HUES48 (cell line): ENCODE results near the gene COMMD1.

ENCODE experiments used
- H3K27ac ChIP-seq: one replicate; pipeline ENCODE4 v1.7.0; 2013; ENCODE audit warnings: low read depth, low read length, inconsistent platforms
- H3K27me3 ChIP-seq: 2 replicates; pipeline ENCODE4 v1.6.1; 2013; ENCODE audit warnings: mild to moderate bottlenecking, low read length; ENCODE audit not compliant: control insufficient read depth, insufficient read depth
- H3K36me3 ChIP-seq: 2 replicates; pipeline ENCODE4 v1.6.1; 2013; ENCODE audit warnings: low read length; ENCODE audit not compliant: control insufficient read depth, insufficient read depth
- H3K4me1 ChIP-seq: 2 replicates; pipeline ENCODE4 v1.6.1; 2013; ENCODE audit warnings: mild to moderate bottlenecking, low read length; ENCODE audit not compliant: control insufficient read depth, insufficient read depth
- H3K4me3 ChIP-seq: 2 replicates; pipeline ENCODE4 v1.5.1; 2013; ENCODE audit warnings: mild to moderate bottlenecking, low read depth, low read length
- H3K9ac ChIP-seq: 2 replicates; pipeline ENCODE4 v1.6.1; 2013; ENCODE audit warnings: mild to moderate bottlenecking, low read depth, low read length, moderate library complexity
- H3K9me3 ChIP-seq: 2 replicates; pipeline ENCODE4 v1.6.1; 2013; ENCODE audit warnings: low read length; ENCODE audit not compliant: control insufficient read depth, insufficient read depth

COMMD1 gene

DNA sequence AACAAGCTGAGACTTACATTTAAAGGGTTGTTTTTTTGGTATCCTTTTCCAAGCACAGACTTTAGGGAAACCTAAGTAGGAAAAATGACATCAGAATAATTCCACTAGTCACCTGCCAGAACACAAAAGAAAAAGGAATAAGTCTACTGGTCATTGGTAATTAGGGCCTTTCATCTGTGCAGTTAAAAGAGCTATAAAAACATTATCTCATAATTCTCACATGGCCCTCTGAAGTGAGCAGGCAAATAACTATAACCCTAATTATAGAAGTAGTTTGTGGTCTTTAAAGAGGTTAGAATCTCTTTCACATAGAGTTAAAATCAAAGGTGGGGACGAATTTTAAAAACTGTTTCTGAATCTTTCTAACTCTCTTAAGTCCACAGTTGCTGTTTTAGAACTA is 179.3 kb downstream of the COMMD1 start:
- Histone ChIP-seq H3K4me1 (peaks cover 14% of the 10 kb centered on the region), H3K27me3 (no peaks in the 10 kb centered on the region), H3K36me3 (no peaks in the 10 kb centered on the region), H3K9me3 (no peaks in the 10 kb centered on the region), H3K4me3 (no peak overlapping the region), H3K9ac (no peak overlapping the region), H3K27ac (no peak overlapping the region)

DNA sequence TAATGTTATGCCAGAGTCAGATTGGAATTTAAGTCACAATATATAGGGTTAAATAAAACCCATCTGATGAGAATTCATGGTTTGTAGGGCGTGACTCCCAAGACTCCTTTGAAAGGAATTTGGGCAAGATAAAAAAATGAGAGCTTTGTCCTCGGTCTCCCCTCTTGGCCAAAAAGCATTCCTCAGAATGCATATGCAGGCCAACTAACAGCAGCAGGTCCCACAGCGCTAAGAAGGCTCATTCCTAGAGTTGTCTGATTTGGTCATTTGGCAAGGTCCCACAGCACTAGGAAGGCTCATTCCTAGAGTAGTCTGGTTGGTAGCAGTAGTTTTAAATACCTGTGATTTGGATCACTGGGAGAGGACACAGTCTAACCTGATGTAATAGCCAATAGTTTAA is 184.2 kb downstream of the COMMD1 start:
- Histone ChIP-seq H3K4me3 (no peak overlapping the region), H3K36me3 (no peaks in the 10 kb centered on the region), H3K9me3 (no peaks in the 10 kb centered on the region), H3K27ac (no peak overlapping the region), H3K4me1 (peaks cover 23% of the 10 kb centered on the region), H3K9ac (no peak overlapping the region), H3K27me3 (no peaks in the 10 kb centered on the region)

DNA sequence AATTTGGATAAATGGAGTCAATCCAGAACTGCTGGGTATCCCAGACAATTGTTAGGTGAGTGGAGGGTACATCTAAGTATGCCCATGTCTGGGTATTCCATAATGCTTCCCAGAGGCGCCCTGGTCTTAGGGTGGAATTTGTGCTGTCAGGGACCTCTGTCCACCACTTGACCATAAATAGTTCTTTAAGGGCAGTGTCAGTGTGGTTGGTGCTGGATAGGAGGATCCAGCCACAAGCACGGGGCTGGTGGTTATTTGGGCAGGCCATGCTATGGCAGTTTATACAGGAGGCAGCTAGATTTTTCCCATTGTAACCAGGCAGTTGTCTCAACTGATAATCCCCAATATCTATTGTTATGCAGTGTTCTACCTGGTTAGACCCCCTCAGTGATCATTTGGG is 186.0 kb downstream of the COMMD1 start:
- Histone ChIP-seq H3K27ac (no peak overlapping the region), H3K36me3 (no peaks in the 10 kb centered on the region), H3K4me1 (peaks cover 31% of the 10 kb centered on the region), H3K9me3 (no peaks in the 10 kb centered on the region), H3K27me3 (no peaks in the 10 kb centered on the region), H3K4me3 (no peak overlapping the region), H3K9ac (no peak overlapping the region)

- no peaks in the 10 kb centered on the region for H3K36me3 ChIP-seq
- peaks cover 14% of the 10 kb centered on the region for H3K4me1 ChIP-seq
- no peak overlapping the region for H3K9ac ChIP-seq
- no peak overlapping the region for H3K4me3 ChIP-seq
- H3K27ac ChIP-seq, result no peak overlapping the region
- no peaks in the 10 kb centered on the region for H3K27me3 ChIP-seq
- no peaks in the 10 kb centered on the region for H3K9me3 ChIP-seq
Observed at GRCh38 chr2:62099050-62099449, 193.6 kb downstream of the COMMD1 start.

- Histone ChIP-seq H3K36me3 (no peaks in the 10 kb centered on the region), H3K9ac (no peak overlapping the region), H3K4me3 (no peak overlapping the region), H3K27me3 (no peaks in the 10 kb centered on the region), H3K27ac (no peak overlapping the region), H3K4me1 (peaks cover 8% of the 10 kb centered on the region), H3K9me3 (no peaks in the 10 kb centered on the region)
Observed at GRCh38 chr2:62099523-62100175, 194.2 kb downstream of the COMMD1 start.

- H3K27ac ChIP-seq, result no peak overlapping the region
- H3K27me3 ChIP-seq, result no peaks in the 10 kb centered on the region
- no peaks in the 10 kb centered on the region for H3K4me1 ChIP-seq
- H3K9ac ChIP-seq, result no peak overlapping the region
- no peak overlapping the region for H3K4me3 ChIP-seq
- H3K9me3 ChIP-seq, result no peaks in the 10 kb centered on the region
- no peaks in the 10 kb centered on the region for H3K36me3 ChIP-seq
Observed at GRCh38 chr2:62101886-62102285, 196.4 kb downstream of the COMMD1 start.

DNA sequence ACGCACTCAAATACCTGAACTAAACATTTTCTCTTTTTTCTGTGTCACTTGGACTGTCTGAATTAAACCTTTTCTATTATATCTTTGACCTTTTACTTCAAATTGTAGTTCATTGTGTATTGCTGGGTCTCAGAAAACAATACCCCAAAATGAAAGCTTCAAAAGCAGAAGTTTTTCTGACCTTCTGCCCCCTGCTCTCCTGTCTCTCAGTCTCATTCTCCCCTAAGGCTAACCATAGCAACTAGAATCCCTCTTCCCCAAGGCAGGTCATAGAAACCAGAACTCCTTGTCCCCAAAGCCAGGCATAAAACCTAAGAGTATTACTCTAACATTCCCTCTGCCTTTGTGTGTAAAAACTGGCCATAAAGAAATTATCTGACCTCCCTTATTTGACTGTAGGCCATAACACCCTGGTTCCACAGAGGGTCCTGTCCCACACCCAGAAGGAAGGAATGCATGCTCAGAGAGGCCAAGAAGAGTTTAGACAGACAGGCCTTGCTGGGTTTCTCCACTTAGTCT is 197.0 kb downstream of the COMMD1 start:
- no peak overlapping the region for H3K4me3 ChIP-seq
- H3K4me1 ChIP-seq, result no peaks in the 10 kb centered on the region
- no peaks in the 10 kb centered on the region for H3K36me3 ChIP-seq
- no peak overlapping the region for H3K9ac ChIP-seq
- H3K9me3 ChIP-seq, result no peaks in the 10 kb centered on the region
- H3K27me3 ChIP-seq, result no peaks in the 10 kb centered on the region
- H3K27ac ChIP-seq, result no peak overlapping the region

GRCh38 chr2:62109554-62109953 is 204.1 kb downstream of the COMMD1 start:
- Histone ChIP-seq H3K27me3 (no peaks in the 10 kb centered on the region), H3K36me3 (no peaks in the 10 kb centered on the region), H3K4me1 (peaks cover 31% of the 10 kb centered on the region), H3K9me3 (no peaks in the 10 kb centered on the region), H3K27ac (peak overlapping the region; percentile 10), H3K9ac (no peak overlapping the region), H3K4me3 (no peak overlapping the region)

GRCh38 chr2:62110415-62111025 is 205.0 kb downstream of the COMMD1 start:
- Histone ChIP-seq H3K9me3 (no peaks in the 10 kb centered on the region), H3K9ac (no peak overlapping the region), H3K27ac (peak overlapping the region; percentile 43), H3K4me3 (no peak overlapping the region), H3K27me3 (no peaks in the 10 kb centered on the region), H3K4me1 (peaks cover 33% of the 10 kb centered on the region), H3K36me3 (no peaks in the 10 kb centered on the region)

DNA sequence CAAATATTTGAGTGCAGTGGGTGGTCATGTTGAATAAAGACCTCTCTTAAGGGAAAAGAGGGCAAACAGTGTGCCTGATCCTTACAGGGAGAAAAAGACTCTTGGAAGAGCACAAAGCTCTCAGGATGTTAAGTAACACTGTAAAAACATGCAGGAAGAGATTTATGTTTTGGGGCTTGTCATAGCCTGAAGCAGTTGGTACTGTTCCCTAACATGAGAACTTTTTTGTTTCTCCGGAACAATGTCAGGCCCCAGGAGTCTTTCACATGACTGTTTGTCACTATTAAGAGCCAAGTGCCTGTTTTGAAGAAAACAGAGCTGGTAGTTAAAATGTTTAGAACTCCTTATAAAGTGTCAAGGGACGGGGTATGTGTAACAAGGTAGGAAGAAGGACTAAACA is 206.7 kb downstream of the COMMD1 start:
- no peak overlapping the region for H3K9ac ChIP-seq
- no peaks in the 10 kb centered on the region for H3K36me3 ChIP-seq
- H3K4me1 ChIP-seq, result peaks cover 33% of the 10 kb centered on the region
- H3K9me3 ChIP-seq, result no peaks in the 10 kb centered on the region
- no peaks in the 10 kb centered on the region for H3K27me3 ChIP-seq
- H3K4me3 ChIP-seq, result no peak overlapping the region
- peak overlapping the region; percentile 52 for H3K27ac ChIP-seq

GRCh38 chr2:62114564-62114963 is 209.1 kb downstream of the COMMD1 start:
- H3K4me1 ChIP-seq, result peaks cover 39% of the 10 kb centered on the region
- no peak overlapping the region for H3K27ac ChIP-seq
- no peaks in the 10 kb centered on the region for H3K9me3 ChIP-seq
- H3K4me3 ChIP-seq, result no peak overlapping the region
- H3K36me3 ChIP-seq, result no peaks in the 10 kb centered on the region
- H3K27me3 ChIP-seq, result no peaks in the 10 kb centered on the region
- H3K9ac ChIP-seq, result no peak overlapping the region
